ENCODE data around the gene PRPH. TPM values are rescaled to one million over a fixed set of nuclear protein-coding genes. Genes with fewer than 3 reads are reported as not detected.
"Not testable (repeated sequence)": the region's sequence is repeated elsewhere in the genome, so short reads cannot be mapped to it uniquely, and the experiment has no call there.

The PRPH gene
- total RNA-seq, 4 donors from 2014 or later: 1.1 to 1.5 TPM; not detected in 2

DNA sequence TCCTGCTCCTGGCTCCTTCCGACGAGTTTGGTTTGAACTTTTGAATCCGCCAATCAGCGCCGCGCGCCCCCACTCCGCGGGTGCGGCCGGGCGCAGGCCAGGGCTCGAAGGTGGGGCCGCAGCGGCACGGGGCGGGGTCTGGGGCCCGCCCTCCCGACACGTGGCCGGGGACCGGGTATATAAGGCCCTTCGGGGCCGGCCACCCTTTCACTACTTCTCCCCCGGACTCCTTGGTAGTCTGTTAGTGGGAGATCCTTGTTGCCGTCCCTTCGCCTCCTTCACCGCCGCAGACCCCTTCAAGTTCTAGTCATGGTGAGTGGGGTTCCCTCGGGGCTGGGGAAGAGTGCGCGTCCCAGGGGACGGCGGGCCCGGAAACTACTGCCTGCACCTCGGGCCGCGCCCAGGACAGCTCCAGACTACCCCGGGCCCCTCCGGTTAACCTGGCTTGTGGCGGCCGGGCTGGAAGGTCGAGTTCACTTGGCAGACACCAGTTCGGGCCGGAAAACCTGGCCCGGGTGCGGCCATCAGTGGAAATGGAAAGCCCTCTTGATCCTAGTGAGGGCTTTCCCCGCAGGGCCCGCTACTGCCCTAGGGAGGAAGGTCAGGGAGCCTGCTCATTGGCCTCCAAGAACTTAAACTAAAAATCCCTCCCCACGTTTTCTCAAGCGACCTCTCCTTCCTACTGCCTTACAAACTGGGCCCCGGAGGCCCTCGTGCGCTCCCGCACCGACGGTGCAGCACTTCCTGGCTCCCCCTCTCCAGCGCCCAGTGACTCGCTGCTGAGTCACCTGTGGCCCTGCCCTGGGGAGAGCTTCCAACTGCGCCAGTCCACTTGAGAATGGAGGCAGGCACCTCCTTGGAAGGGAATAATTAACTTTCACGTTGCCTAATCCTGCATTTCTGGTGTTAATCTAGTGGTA is 29.8 kb upstream of the PRPH start, which contains the start of gene TUBA1C:
Gene TUBA1C, plus strand, starts transcription at position 210 of the 920 bp plus-strand sequence. Its CDS starts 100 bp downstream, at position 310.
- 2% methylated on average over 45 of the region's 61 CpGs for WGBS
- H3K36me3 ChIP-seq: peaks cover 9% of the 10 kb centered on the region
- H3K4me3 ChIP-seq: peak within 1 kb of the TSS; percentile 92
- H3K4me1 ChIP-seq: peaks cover 73% of the 10 kb centered on the region
- H3K27ac ChIP-seq: peak within 1 kb of the TSS; percentile 100
- no peaks in the 10 kb centered on the region for H3K9me3 ChIP-seq
- no peaks in the 10 kb centered on the region for H3K27me3 ChIP-seq
- DNase-seq (ENCODE audit: low spot score in 2 of 2): peak; percentile 93
- TF ChIP-seq POLR2A (IDR thresholded peaks at IDR 0.05) (peak in 1 of 2 donors; percentile 92), POLR2AphosphoS5 (IDR thresholded peaks at IDR 0.05) (peak; percentile 73 to 96 (median 93)), EP300 (IDR thresholded peaks at IDR 0.05) (no peak)

DNA sequence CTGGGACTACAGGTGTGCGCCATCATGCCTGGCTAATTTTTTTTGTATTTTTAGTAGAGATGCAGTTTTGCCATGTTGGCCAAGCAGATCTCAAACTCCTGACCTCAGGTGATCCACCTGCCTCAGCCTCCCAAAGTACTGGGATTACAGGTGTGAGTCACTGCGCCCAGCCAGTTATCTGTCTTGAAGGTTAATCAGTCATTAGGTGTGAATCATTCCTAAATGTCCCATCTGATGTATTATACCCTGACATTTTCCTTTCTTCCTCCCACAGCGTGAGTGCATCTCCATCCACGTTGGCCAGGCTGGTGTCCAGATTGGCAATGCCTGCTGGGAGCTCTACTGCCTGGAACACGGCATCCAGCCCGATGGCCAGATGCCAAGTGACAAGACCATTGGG is 25.8 kb upstream of the PRPH start:
- H3K27ac ChIP-seq: peak overlapping the region; percentile 36
- H3K4me1 ChIP-seq: peaks cover 54% of the 10 kb centered on the region
- WGBS: 62% methylated on average over 6 of the region's 6 CpGs
- DNase-seq (ENCODE audit: low spot score in 2 of 2); H3K4me3 ChIP-seq; H3K27me3 ChIP-seq; H3K9me3 ChIP-seq: not testable (repeated sequence)
- H3K36me3 ChIP-seq: peaks cover 45% of the 10 kb centered on the region

DNA sequence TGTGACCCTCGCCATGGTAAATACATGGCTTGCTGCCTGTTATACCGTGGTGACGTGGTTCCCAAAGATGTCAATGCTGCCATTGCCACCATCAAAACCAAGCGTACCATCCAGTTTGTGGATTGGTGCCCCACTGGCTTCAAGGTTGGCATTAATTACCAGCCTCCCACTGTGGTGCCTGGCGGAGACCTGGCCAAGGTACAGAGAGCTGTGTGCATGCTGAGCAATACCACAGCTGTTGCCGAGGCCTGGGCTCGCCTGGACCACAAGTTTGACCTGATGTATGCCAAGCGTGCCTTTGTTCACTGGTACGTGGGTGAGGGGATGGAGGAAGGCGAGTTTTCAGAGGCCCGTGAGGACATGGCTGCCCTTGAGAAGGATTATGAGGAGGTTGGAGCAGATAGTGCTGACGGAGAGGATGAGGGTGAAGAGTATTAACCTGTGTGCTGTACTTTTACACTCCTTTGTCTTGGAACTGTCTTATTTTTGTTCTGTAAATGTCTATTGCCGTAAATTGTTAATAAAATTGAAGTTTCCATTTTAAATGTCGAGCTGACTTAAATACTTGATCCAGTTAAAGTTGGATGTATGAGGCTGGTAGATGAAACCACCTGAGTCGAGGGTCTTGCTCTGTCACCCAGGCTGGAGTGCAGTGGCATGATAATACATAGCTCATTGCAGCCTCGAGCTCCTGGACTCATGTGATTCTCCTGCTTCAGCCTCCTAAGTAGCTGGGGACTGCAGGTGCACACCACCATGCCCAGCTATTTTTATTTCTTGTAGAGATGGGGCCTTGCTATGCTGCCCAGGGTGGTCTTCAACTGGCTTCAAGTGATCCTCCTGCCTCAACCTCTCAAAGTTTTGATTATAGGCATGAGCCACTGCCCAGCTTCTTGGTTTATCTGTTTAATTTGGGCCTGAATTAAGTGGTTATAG is 21.9 kb upstream of the PRPH start:
- Histone ChIP-seq H3K27ac (no peak overlapping the region), H3K9me3 (no peaks in the 10 kb centered on the region), H3K4me3 (no peak overlapping the region), H3K36me3 (peaks cover 45% of the 10 kb centered on the region), H3K4me1 (peaks cover 28% of the 10 kb centered on the region), H3K27me3 (no peaks in the 10 kb centered on the region)
- DNase-seq (ENCODE audit: low spot score in 2 of 2): no peak
- TF ChIP-seq POLR2AphosphoS5 (IDR thresholded peaks at IDR 0.05): no peak
- no peak for TF ChIP-seq POLR2A (IDR thresholded peaks at IDR 0.05)
- TF ChIP-seq, protein P1, sequence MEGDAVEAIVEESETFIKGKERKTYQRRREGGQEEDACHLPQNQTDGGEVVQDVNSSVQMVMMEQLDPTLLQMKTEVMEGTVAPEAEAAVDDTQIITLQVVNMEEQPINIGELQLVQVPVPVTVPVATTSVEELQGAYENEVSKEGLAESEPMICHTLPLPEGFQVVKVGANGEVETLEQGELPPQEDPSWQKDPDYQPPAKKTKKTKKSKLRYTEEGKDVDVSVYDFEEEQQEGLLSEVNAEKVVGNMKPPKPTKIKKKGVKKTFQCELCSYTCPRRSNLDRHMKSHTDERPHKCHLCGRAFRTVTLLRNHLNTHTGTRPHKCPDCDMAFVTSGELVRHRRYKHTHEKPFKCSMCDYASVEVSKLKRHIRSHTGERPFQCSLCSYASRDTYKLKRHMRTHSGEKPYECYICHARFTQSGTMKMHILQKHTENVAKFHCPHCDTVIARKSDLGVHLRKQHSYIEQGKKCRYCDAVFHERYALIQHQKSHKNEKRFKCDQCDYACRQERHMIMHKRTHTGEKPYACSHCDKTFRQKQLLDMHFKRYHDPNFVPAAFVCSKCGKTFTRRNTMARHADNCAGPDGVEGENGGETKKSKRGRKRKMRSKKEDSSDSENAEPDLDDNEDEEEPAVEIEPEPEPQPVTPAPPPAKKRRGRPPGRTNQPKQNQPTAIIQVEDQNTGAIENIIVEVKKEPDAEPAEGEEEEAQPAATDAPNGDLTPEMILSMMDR (IDR thresholded peaks at IDR 0.05): no peak
- TF ChIP-seq EP300 (IDR thresholded peaks at IDR 0.05): no peak
- WGBS: 97% methylated on average over 12 of the region's 16 CpGs

DNA sequence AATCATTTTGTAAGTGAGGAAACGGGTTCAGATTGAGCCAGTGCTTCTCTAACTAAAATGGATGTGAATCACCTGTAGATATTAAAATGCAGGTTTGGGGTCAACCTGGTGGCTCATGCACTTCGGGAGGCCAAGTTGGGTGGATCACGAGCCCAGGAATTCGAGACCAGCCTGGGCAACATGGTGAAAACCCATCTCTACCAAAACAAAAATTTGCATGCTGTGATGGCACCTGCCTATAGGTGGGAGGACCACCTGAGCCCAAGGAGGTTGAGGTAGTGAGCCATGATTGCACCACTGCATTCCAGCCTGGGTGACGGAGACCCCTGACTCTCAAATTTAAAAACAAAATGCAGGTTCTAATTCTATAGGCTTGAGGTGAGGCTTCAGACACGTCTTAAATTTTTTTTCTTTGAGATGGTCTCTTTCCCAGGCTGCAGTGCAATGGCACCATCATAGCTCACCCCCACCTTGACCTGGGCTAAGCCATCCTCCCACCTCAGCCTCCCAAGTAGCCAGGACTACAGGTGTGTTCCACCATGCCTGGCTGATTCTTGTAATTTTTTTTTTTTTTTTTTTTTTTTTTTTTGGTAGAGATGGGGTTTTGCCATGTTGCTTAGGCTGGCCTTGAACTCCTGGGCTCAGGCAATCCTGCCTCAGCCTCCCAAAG is 21.1 kb upstream of the PRPH start:
- no peak overlapping the region for H3K4me3 ChIP-seq
- no peak overlapping the region for H3K27ac ChIP-seq
- H3K9me3 ChIP-seq: no peaks in the 10 kb centered on the region
- DNase-seq (ENCODE audit: low spot score in 2 of 2): no peak
- H3K27me3 ChIP-seq: no peaks in the 10 kb centered on the region
- TF ChIP-seq POLR2AphosphoS5 (IDR thresholded peaks at IDR 0.05): no peak
- TF ChIP-seq POLR2A (IDR thresholded peaks at IDR 0.05): no peak
- no peak for TF ChIP-seq EP300 (IDR thresholded peaks at IDR 0.05)
- TF ChIP-seq, protein P1 (IDR thresholded peaks at IDR 0.05): no peak
- H3K4me1 ChIP-seq: peaks cover 22% of the 10 kb centered on the region
- peaks cover 45% of the 10 kb centered on the region for H3K36me3 ChIP-seq
- WGBS: 93% methylated on average over 6 of the region's 6 CpGs

DNA sequence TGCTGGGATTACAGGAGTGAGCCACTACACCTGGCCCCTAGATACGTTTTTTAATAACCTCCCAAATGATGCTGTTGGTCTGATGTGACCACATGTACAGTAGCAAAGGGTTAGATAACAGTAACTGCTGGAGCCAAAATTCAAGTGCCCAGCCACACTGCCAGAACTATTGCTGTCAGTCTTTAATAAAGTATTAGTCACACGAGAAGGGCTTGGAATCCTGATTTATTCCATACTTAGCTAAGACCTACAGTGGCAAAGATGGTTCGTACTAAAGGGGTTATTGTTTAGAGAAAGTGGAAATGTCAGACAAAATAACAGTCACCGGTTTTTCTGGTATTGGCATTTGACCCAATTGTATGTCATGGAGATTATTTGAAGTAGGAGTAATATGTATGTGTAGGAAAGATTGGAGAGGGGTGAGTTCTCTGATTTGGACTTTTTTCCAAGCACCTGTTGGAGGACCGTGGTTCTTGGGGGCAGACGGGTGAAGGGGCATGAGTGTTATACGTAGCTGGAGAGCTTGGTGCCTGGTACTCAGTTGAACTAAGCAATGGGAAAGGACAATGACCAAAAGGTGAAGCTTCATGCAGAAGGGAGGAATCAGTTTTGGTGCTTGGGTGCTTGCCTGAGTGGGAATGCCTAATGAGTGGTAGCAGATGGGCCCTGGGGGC is 20.4 kb upstream of the PRPH start:
- WGBS: 75% methylated on average over 7 of the region's 7 CpGs

More for the DNA sequence above, 20.4 kb upstream of the PRPH start:
- H3K9me3 ChIP-seq: no peaks in the 10 kb centered on the region
- peaks cover 15% of the 10 kb centered on the region for H3K4me1 ChIP-seq
- peaks cover 42% of the 10 kb centered on the region for H3K36me3 ChIP-seq
- TF ChIP-seq EP300 (IDR thresholded peaks at IDR 0.05) (no peak), POLR2A (IDR thresholded peaks at IDR 0.05) (no peak)
- TF ChIP-seq, protein P1 (IDR thresholded peaks at IDR 0.05): no peak
- H3K27me3 ChIP-seq: no peaks in the 10 kb centered on the region
- no peak overlapping the region for H3K27ac ChIP-seq
- DNase-seq (ENCODE audit: low spot score in 2 of 2): no peak
- H3K4me3 ChIP-seq: no peak overlapping the region

All from suprapubic skin (tissue), 4 donors.